HCT116 (cell line): ENCODE results near the gene RPS6KA2. TPM values are rescaled to one million over a fixed set of nuclear protein-coding genes. Genes with fewer than 3 reads are reported as not detected.

ENCODE experiments used
- ATAC-seq: fragments of 200-7000 bp; cut with Tn5 transposase; 2 replicates; pipeline ENCODE4 v1.9.1; 2020; ENCODE audit warnings: mild to moderate bottlenecking, moderate library complexity
- BruUV-seq: library from RNA; stranded (reverse); fragments of 400-500 nt; replicated peaks from 2 replicates; lab custom pipeline; 2021; lab: Mats Ljungman, UMichigan
- CTCF ChIA-PET: fragments of 300-600 bp; sonication (Branson Sonifier 250); formaldehyde crosslinking; loops from one replicate; lab custom pipeline; 2021; ENCODE audit warnings: antibody characterized with exemption; lab: Charles Lee
- POLR2A ChIA-PET: fragments of 300-600, 350-600 bp; sonication (Branson Sonifier 250); formaldehyde crosslinking; loops from one replicate; lab custom pipeline; 2021; ENCODE audit warnings: antibody characterized with exemption; lab: Charles Lee
- RAD21 ChIA-PET, 2 experiments: fragments of 300-600 bp; sonication (Branson Sonifier 250); formaldehyde crosslinking; loops; one replicate each; lab custom pipeline; 2023; ENCODE audit warnings: low total read pairs in 2 of 2; ENCODE audit not compliant: uncharacterized antibody in 2 of 2, unreplicated experiment in 2 of 2, low non-redundant PET in 1 of 2; lab: Charles Lee
- DNase-seq: peaks from one replicate; pipeline ENCODE4 v3.0.0-alpha.2; 2010; ENCODE audit warnings: low read depth, low spot score
- H2AFZ ChIP-seq: fragments of 200-600 bp; shearing (Covaris generic), sonication (generic); 2 replicates; pipeline ENCODE4 v1.6.1; 2017; ENCODE audit warnings: low read depth, mixed run types, mixed read lengths, antibody characterized with exemption, low read length; ENCODE audit not compliant: poor library complexity, severe bottlenecking
- H3K27ac ChIP-seq: 2 replicates; pipeline ENCODE4 v1.5.1; 2012; ENCODE audit warnings: low read depth, low read length
- H3K27me3 ChIP-seq: fragments of 200-600 bp; sonication (generic); 2 replicates; pipeline ENCODE4 v1.6.1; 2016; ENCODE audit warnings: mixed run types, low read length, mixed read lengths; ENCODE audit not compliant: insufficient read depth
- H3K36me3 ChIP-seq, 2 experiments: fragments of 200-500 bp in 1 of 2; fragments of 200-600 bp in 1 of 2; sonication (Bioruptor generic) in 1 of 2; sonication (generic) in 1 of 2; 2 replicates each; pipeline versions ENCODE4 v1.5.1 to v1.6.1; 2014 to 2016; ENCODE audit warnings: low read length in 2 of 2, inconsistent platforms in 1 of 2, mixed read lengths in 1 of 2, mixed run types in 1 of 2; ENCODE audit not compliant: insufficient read depth in 2 of 2, control insufficient read depth in 1 of 2
- H3K4me1 ChIP-seq, 2 experiments: fragments of 200-600 bp in 1 of 2; sonication (generic) in 1 of 2; 2 replicates each; pipeline versions ENCODE4 v1.5.1 to v1.6.1; 2012 to 2017; ENCODE audit warnings: low read length in 2 of 2, inconsistent platforms in 1 of 2, mild to moderate bottlenecking in 1 of 2, mixed read lengths in 1 of 2, mixed run types in 1 of 2, moderate library complexity in 1 of 2; ENCODE audit not compliant: insufficient read depth in 2 of 2, control insufficient read depth in 1 of 2
- H3K4me2 ChIP-seq: fragments of 200-600 bp; sonication (generic); 2 replicates; pipeline ENCODE4 v1.6.1; 2017; ENCODE audit warnings: mixed run types, low read length, mixed read lengths
- H3K4me3 ChIP-seq, 2 experiments: fragments of 200-600 bp in 1 of 2; sonication (generic) in 1 of 2; replicated peaks in 1 of 2; 2 replicates each; pipeline ENCODE4 v1.5.1; 2011 to 2016; ENCODE audit warnings: low read length in 2 of 2, control low read depth in 1 of 2, low read depth in 1 of 2, mild to moderate bottlenecking in 1 of 2, mixed read lengths in 1 of 2, mixed run types in 1 of 2
- H3K79me2 ChIP-seq: fragments of 200-600 bp; sonication (generic); 2 replicates; pipeline ENCODE4 v1.6.1; 2017; ENCODE audit warnings: mild to moderate bottlenecking, mixed run types, low read length, moderate library complexity, mixed read lengths; ENCODE audit not compliant: insufficient read depth
- H3K9ac ChIP-seq: fragments of 200-600 bp; sonication (generic); 2 replicates; pipeline ENCODE4 v1.6.1; 2016; ENCODE audit warnings: low read length, mixed read lengths
- H3K9me2 ChIP-seq: fragments of 200-600 bp; sonication (generic), shearing (Covaris generic); 2 replicates; pipeline ENCODE4 v1.6.1; 2017; ENCODE audit warnings: mixed run types, mild to moderate bottlenecking, moderate library complexity; ENCODE audit not compliant: insufficient read depth
- H3K9me3 ChIP-seq, 2 experiments: fragments of 200-500 bp in 1 of 2; fragments of 200-600 bp in 1 of 2; sonication (Bioruptor generic) in 1 of 2; sonication (generic) in 1 of 2; 2 replicates each; pipeline ENCODE4 v1.6.1; 2014 to 2017; ENCODE audit warnings: low read length in 2 of 2, mixed read lengths in 2 of 2, inconsistent platforms in 1 of 2, low read depth in 1 of 2, mild to moderate bottlenecking in 1 of 2, mixed run types in 1 of 2, moderate library complexity in 1 of 2; ENCODE audit not compliant: control insufficient read depth in 1 of 2, insufficient read depth in 1 of 2
- H4K20me1 ChIP-seq: fragments of 200-600 bp; sonication (generic), shearing (Covaris generic); 2 replicates; pipeline ENCODE4 v1.6.1; 2017; ENCODE audit warnings: mixed run types, mild to moderate bottlenecking, moderate library complexity; ENCODE audit not compliant: insufficient read depth
- CBX3 ChIP-seq: IDR thresholded peaks from 2 replicates; pipeline ENCODE4 v1.6.1; 2012; ENCODE audit warnings: low read depth
- CEBPB ChIP-seq: IDR thresholded peaks from 2 replicates; pipeline ENCODE4 v1.6.1; 2012; ENCODE audit warnings: low read depth
- EZH2 ChIP-seq: fragments of 200-600 bp; sonication (generic); IDR thresholded peaks from 2 replicates; pipeline ENCODE4 v1.6.1; 2017; ENCODE audit warnings: antibody characterized with exemption, mixed run types
- POLR2AphosphoS5 ChIP-seq: IDR thresholded peaks from 2 replicates; pipeline ENCODE4 v1.6.1; 2011; ENCODE audit warnings: mild to moderate bottlenecking, low read depth, low read length, moderate library complexity
- RAD21 ChIP-seq: IDR thresholded peaks from 2 replicates; pipeline ENCODE4 v1.6.1; 2012; ENCODE audit warnings: low read depth, mild to moderate bottlenecking
- SRF ChIP-seq: IDR thresholded peaks from 2 replicates; pipeline ENCODE4 v1.6.1; 2012; ENCODE audit warnings: low read depth
- TCF7L2 ChIP-seq: IDR thresholded peaks from 2 replicates; pipeline ENCODE4 v1.7.0; 2011; ENCODE audit warnings: borderline replicate concordance, inconsistent platforms; ENCODE audit not compliant: insufficient read depth, insufficient read length; ENCODE audit errors: extremely low read depth
- ZFX ChIP-seq: fragments of 450-650 bp; IDR thresholded peaks from 2 replicates; pipeline ENCODE4 v1.6.1; 2017
- ZNF274 ChIP-seq: fragments of 200-500 bp; sonication (Bioruptor generic); IDR thresholded peaks from 2 replicates; pipeline ENCODE4 v1.6.1; 2014; ENCODE audit warnings: mild to moderate bottlenecking, low read depth, low read length, inconsistent platforms
- intact Hi-C: fragments of 100-400 bp; cut with micrococcal nuclease; formaldehyde crosslinking; loops from 2 replicates; pipeline ENCODE4 v1.10.0; 2022
- total RNA-seq: library from RNA; stranded (reverse); gene quantifications from one replicate; pipeline ENCODE4 v1.2.1, GENCODE V29; 2021; ENCODE audit not compliant: unreplicated experiment
- TF ChIP-seq, protein P1 (sequence below): IDR thresholded peaks from 2 replicates; pipeline ENCODE4 v1.6.1; 2012
- TF ChIP-seq, protein P2 (sequence below), 3 experiments: fragments of 200-600 bp in 1 of 3; sonication (generic) in 1 of 3; IDR thresholded peaks in 2 of 3; conservative IDR thresholded peaks in 1 of 3; 2 replicates each; pipeline ENCODE4 v1.5.1; 2012 to 2017; ENCODE audit warnings: low read depth in 2 of 3, low read length in 2 of 3, antibody characterized with exemption in 1 of 3, borderline replicate concordance in 1 of 3, control low read depth in 1 of 3, mild to moderate bottlenecking in 1 of 3, mixed read lengths in 1 of 3, mixed run types in 1 of 3, moderate library complexity in 1 of 3; ENCODE audit not compliant: insufficient read depth in 1 of 3

RPS6KA2 gene
- total RNA-seq, 1 experiment from 2014 or later: 8.5 TPM

DNA sequence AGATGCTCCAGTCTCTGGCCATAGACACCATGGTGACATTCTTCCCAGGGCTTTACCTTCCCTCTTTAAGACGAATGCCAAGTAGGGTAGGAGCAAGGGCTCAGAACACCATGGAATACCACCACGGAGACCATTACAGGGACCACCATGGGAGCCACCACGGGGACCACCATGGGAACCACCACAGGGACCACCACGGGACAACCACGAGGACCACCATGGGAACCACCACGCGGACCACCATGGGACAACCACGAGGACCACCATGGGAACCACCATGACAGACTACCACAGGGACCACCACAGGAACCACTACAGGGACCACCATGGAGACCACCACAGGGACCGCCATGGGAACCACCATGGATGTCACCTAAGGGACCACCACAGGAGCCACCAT, 177.4 kb downstream of the RPS6KA2 start:
- Histone ChIP-seq H3K27me3 (no peaks in the 10 kb centered on the region), H4K20me1 (no peaks in the 10 kb centered on the region), H3K9me3 (no peaks in the 10 kb centered on the region), H3K9ac (no peak overlapping the region), H3K4me2 (no peak overlapping the region), H3K4me1 (no peaks in the 10 kb centered on the region), H2AFZ (no peak overlapping the region), H3K79me2 (no peaks in the 10 kb centered on the region), H3K9me2 (no peaks in the 10 kb centered on the region)
- ChIA-PET CTCF (no interaction called here), RAD21 (no interaction called here)
- intact Hi-C loops: loop anchor here (10.0 kb wide), 1 partner anchor 325 kb away; no protein-coding TSS in a partner anchor
- DNase-seq: no peak
- ATAC-seq: no peak
- TF ChIP-seq SRF (no peak), POLR2AphosphoS5 (no peak), ZNF274 (no peak), EZH2 (no peak), CBX3 (no peak), TCF7L2 (no peak), ZFX (no peak), RAD21 (no peak), CEBPB (no peak)
- TF ChIP-seq, protein P1, sequence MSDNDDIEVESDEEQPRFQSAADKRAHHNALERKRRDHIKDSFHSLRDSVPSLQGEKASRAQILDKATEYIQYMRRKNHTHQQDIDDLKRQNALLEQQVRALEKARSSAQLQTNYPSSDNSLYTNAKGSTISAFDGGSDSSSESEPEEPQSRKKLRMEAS: no peak
- TF ChIP-seq, protein P2, sequence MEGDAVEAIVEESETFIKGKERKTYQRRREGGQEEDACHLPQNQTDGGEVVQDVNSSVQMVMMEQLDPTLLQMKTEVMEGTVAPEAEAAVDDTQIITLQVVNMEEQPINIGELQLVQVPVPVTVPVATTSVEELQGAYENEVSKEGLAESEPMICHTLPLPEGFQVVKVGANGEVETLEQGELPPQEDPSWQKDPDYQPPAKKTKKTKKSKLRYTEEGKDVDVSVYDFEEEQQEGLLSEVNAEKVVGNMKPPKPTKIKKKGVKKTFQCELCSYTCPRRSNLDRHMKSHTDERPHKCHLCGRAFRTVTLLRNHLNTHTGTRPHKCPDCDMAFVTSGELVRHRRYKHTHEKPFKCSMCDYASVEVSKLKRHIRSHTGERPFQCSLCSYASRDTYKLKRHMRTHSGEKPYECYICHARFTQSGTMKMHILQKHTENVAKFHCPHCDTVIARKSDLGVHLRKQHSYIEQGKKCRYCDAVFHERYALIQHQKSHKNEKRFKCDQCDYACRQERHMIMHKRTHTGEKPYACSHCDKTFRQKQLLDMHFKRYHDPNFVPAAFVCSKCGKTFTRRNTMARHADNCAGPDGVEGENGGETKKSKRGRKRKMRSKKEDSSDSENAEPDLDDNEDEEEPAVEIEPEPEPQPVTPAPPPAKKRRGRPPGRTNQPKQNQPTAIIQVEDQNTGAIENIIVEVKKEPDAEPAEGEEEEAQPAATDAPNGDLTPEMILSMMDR (IDR thresholded peaks at IDR 0.05 in 2 of 3, conservative IDR thresholded peaks at IDR 0.05 in 1 of 3; ENCODE audit: borderline replicate concordance in 1 of 3, insufficient read depth in 1 of 3, low read depth in 2 of 3, low read length in 2 of 3): no peak
- TF ChIP-seq, all 23 proteins: peak for 0
- Histone ChIP-seq H3K27ac (no peak overlapping the region), H3K4me3 (no peak overlapping the region), H3K36me3 (no peaks in the 10 kb centered on the region)
- POLR2A ChIA-PET: no interaction called here
- BruUV-seq: no TSS peak
